ENCODE data around the gene AK5.

AK5 gene

DNA sequence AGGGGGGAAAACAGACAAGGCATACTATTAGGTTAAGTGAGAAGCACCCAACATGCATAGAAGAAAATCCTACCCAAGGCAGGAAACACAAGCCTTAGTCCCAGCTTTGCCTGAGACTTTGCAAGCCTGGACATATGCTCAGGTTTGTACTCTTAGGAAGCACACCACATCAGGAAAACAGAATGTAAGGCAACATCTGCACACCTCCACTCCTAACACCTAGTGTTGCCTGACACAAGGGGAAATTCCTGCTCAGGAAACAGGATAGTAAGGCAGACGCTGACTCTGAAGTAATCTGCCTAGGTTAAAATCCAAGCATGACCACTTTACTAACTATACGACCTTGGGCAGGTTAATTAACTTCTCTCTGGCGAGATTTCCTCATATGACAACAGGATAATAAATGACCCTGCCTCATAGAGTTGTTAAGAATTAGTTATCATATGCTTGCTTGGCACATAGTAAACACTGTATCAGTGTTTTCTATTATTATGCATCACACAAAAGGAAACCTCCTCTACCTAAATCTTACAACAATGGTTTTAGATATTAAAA is 280.9 kb downstream of the AK5 start:
- H3K4me3 ChIP-seq (ENCODE audit: low read depth, low read length), result no peak overlapping the region
- TF ChIP-seq, protein P1, sequence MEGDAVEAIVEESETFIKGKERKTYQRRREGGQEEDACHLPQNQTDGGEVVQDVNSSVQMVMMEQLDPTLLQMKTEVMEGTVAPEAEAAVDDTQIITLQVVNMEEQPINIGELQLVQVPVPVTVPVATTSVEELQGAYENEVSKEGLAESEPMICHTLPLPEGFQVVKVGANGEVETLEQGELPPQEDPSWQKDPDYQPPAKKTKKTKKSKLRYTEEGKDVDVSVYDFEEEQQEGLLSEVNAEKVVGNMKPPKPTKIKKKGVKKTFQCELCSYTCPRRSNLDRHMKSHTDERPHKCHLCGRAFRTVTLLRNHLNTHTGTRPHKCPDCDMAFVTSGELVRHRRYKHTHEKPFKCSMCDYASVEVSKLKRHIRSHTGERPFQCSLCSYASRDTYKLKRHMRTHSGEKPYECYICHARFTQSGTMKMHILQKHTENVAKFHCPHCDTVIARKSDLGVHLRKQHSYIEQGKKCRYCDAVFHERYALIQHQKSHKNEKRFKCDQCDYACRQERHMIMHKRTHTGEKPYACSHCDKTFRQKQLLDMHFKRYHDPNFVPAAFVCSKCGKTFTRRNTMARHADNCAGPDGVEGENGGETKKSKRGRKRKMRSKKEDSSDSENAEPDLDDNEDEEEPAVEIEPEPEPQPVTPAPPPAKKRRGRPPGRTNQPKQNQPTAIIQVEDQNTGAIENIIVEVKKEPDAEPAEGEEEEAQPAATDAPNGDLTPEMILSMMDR (conservative IDR thresholded peaks at IDR 0.05; ENCODE audit: low read depth, low read length), result no peak
- DNase-seq (ENCODE audit: low read depth), result no peak

- TF ChIP-seq, protein P1 (conservative IDR thresholded peaks at IDR 0.05; ENCODE audit: low read depth, low read length), result no peak
- no peak overlapping the region for H3K4me3 ChIP-seq (ENCODE audit: low read depth, low read length)
- DNase-seq (ENCODE audit: low read depth), result peak; percentile 78
These were observed 283.5 kb downstream of the AK5 start for GRCh38 chr1:77565321-77565720.

DNA sequence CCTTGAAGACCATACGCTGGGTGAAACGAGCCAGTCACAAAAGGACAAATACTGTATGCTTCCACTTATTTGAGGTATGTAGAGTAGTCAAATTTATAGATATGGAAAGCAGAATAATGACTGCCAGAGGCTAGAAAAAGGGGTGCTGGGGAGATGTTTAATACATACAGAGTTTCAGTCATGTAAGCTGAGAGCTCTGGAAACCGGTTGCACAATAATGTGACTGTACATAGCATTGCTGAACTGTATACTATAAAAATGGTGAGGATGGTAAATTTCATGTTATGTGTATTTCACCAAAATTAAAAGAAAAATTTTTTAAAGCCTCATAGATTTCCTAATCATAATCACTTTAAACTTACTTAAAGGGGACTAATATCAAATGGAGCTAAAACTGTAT is 289.8 kb downstream of the AK5 start:
- DNase-seq (ENCODE audit: low read depth), result peak; percentile 33
- H3K4me3 ChIP-seq (ENCODE audit: low read depth, low read length), result no peak overlapping the region
- TF ChIP-seq, protein P1 (conservative IDR thresholded peaks at IDR 0.05; ENCODE audit: low read depth, low read length), result no peak

DNA sequence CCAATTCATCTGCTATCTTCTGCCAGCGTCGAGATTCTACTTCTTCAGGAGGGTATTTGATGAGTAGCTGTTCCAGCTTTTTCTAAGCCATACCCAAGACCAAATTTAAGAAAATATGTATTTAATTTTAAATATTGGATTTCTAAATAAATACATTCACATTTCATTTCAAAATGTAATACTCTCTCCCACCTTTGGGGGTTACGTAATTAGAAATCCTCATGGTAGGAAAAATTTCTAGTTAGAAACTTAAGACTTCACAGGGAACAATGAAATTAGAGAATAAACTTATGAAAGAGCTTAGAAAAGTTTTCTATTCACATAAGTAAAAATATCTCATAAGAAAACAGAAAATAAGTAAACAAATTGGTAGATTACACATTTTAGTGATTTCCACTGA is 297.7 kb downstream of the AK5 start:
- DNase-seq (ENCODE audit: low read depth), result no peak
- no peak overlapping the region for H3K4me3 ChIP-seq (ENCODE audit: low read depth, low read length)
- TF ChIP-seq, protein P1 (conservative IDR thresholded peaks at IDR 0.05; ENCODE audit: low read depth, low read length), result no peak

DNA sequence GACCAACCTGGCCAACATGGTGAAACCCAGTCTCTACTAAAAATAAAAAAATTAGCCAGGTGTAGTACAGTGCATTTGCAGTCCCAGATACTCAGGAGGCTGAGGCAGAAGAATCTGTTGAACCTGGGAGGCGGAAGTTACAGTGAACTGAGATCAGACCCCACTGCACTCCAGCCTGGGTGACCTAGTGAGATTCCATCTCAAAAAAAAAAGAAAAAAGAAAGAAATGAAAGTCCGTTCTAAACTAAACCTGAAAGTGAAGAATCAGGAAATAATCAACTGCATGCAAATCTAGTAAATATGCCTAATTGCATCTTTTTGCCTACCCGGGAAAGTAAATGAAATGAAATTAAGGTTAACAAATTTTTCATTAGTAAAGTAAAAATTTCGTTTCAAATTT is 301.1 kb downstream of the AK5 start:
- TF ChIP-seq, protein P1 (conservative IDR thresholded peaks at IDR 0.05; ENCODE audit: low read depth, low read length), result no peak
- DNase-seq (ENCODE audit: low read depth), result no peak
- H3K4me3 ChIP-seq (ENCODE audit: low read depth, low read length), result no peak overlapping the region

- DNase-seq (ENCODE audit: low read depth), result no peak
- TF ChIP-seq, protein P1 (conservative IDR thresholded peaks at IDR 0.05; ENCODE audit: low read depth, low read length), result no peak
- H3K4me3 ChIP-seq (ENCODE audit: low read depth, low read length), result no peak overlapping the region
These were observed 301.7 kb downstream of the AK5 start for GRCh38 chr1:77583483-77583882.

GRCh38 chr1:77584884-77585283 is 303.1 kb downstream of the AK5 start:
- TF ChIP-seq, protein P1 (conservative IDR thresholded peaks at IDR 0.05; ENCODE audit: low read depth, low read length), result no peak
- no peak overlapping the region for H3K4me3 ChIP-seq (ENCODE audit: low read depth, low read length)
- no peak for DNase-seq (ENCODE audit: low read depth)
